Central memory CD8-positive, alpha-beta T cell (primary cell): ENCODE measurements around the gene DAAM1.

ENCODE experiments used
- ATAC-seq: fragments of 150-1000 bp; cut with Tn5 transposase; replicated peaks from 2 replicates; pipeline ENCODE4 v1.10.0; 2022; ENCODE audit warnings: mild to moderate bottlenecking, moderate FRiP score, moderate number of reproducible peaks; ENCODE audit not compliant: poor library complexity, severe bottlenecking; ENCODE audit errors: extremely low read depth
- DNase-seq, 2 donors: peaks; one replicate each; pipeline ENCODE4 v3.0.0; 2021; ENCODE audit warnings: low spot score in 2 of 2
- H3K27ac Mint-ChIP-seq: one replicate; pipeline ENCODE4 v1.8.0; 2022; ENCODE audit warnings: low read depth, mild to moderate bottlenecking, moderate library complexity, mixed read lengths
- H3K27me3 Mint-ChIP-seq: one replicate; pipeline ENCODE4 v1.8.0; 2022; ENCODE audit warnings: mixed read lengths
- H3K36me3 Mint-ChIP-seq: one replicate; pipeline ENCODE4 v1.8.0; 2022; ENCODE audit warnings: mild to moderate bottlenecking, moderate library complexity, mixed read lengths; ENCODE audit not compliant: insufficient read depth
- H3K4me1 Mint-ChIP-seq: one replicate; pipeline ENCODE4 v1.8.0; 2022; ENCODE audit warnings: mixed read lengths
- H3K4me3 Mint-ChIP-seq: one replicate; pipeline ENCODE4 v1.8.0; 2022; ENCODE audit warnings: mild to moderate bottlenecking, moderate library complexity, mixed read lengths
- H3K9me3 Mint-ChIP-seq: one replicate; pipeline ENCODE4 v1.8.0; 2022; ENCODE audit warnings: mixed read lengths

Gene DAAM1

GRCh38 chr14:59308673-59309072, 120.2 kb downstream of the DAAM1 start:
- ATAC-seq = no peak
- Mint-ChIP-seq H3K4me1 (no peaks in the 10 kb centered on the region), H3K27me3 (no peaks in the 10 kb centered on the region), H3K4me3 (no peak overlapping the region), H3K9me3 (no peaks in the 10 kb centered on the region), H3K36me3 (peaks cover 1% of the 10 kb centered on the region), H3K27ac (no peak overlapping the region)
- no peak for DNase-seq

- Mint-ChIP-seq H3K9me3 (no peaks in the 10 kb centered on the region), H3K4me1 (no peaks in the 10 kb centered on the region), H3K27ac (no peak overlapping the region), H3K27me3 (no peaks in the 10 kb centered on the region), H3K4me3 (no peak overlapping the region), H3K36me3 (peaks cover 1% of the 10 kb centered on the region)
- ATAC-seq = no peak
- no peak for DNase-seq
Observed at GRCh38 chr14:59309291-59309900, 120.9 kb downstream of the DAAM1 start.

DNA sequence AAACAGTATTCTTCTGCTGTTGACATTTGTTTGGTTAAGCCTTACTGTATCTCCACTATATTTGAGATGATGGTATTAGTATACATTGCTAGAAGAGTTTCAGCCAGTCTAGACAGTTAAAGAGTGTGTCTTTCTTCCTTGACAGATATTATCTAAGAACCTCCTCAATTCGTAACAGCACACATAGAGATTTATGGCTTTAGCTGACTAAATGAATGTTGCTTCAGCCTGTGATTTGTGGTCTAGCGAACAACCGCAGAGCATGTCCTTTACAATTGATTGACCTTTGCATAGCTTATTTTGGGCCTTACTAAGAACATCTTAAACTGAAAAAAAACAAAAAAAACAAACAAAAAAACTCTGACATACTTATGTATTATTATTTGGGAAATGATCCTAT, 122.2 kb downstream of the DAAM1 start:
- Mint-ChIP-seq H3K27ac (no peak overlapping the region), H3K27me3 (no peaks in the 10 kb centered on the region), H3K4me1 (no peaks in the 10 kb centered on the region), H3K36me3 (peaks cover under 1% of the 10 kb centered on the region), H3K4me3 (no peak overlapping the region), H3K9me3 (no peaks in the 10 kb centered on the region)
- ATAC-seq = no peak
- no peak for DNase-seq

GRCh38 chr14:59311723-59312122, 123.3 kb downstream of the DAAM1 start:
- Mint-ChIP-seq H3K9me3 (no peaks in the 10 kb centered on the region), H3K36me3 (no peaks in the 10 kb centered on the region), H3K4me1 (no peaks in the 10 kb centered on the region), H3K4me3 (no peak overlapping the region), H3K27ac (no peak overlapping the region), H3K27me3 (no peaks in the 10 kb centered on the region)
- ATAC-seq = no peak
- DNase-seq = no peak

DNA sequence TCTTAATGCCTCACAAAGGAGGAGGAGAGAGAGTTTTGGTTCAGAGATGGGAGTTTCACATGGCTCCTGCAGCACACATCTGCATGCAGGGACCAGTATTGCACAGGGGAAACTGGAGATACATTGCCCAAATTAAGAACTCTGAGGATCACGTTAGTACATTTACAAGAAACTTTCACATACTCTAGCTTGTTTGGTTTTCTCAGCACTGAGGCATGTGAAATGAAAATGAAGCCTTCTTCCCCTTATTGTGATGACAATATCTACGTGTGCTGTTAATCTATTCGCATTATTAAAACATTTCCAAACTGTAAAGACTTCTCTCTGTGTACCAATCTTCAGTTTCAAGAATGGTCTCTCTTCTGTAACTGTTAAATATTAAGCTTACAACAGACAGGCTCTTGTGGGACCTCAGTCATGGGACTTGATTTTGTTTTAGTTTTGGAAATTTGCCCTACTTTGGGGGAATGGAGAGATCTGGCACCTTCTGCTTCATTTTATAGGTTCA, 124.7 kb downstream of the DAAM1 start:
- H3K9me3 Mint-ChIP-seq = no peaks in the 10 kb centered on the region
- no peaks in the 10 kb centered on the region for H3K36me3 Mint-ChIP-seq
- H3K27me3 Mint-ChIP-seq = no peaks in the 10 kb centered on the region
- DNase-seq = no peak
- H3K4me1 Mint-ChIP-seq = no peaks in the 10 kb centered on the region
- no peak overlapping the region for H3K27ac Mint-ChIP-seq
- no peak overlapping the region for H3K4me3 Mint-ChIP-seq
- no peak for ATAC-seq

DNA sequence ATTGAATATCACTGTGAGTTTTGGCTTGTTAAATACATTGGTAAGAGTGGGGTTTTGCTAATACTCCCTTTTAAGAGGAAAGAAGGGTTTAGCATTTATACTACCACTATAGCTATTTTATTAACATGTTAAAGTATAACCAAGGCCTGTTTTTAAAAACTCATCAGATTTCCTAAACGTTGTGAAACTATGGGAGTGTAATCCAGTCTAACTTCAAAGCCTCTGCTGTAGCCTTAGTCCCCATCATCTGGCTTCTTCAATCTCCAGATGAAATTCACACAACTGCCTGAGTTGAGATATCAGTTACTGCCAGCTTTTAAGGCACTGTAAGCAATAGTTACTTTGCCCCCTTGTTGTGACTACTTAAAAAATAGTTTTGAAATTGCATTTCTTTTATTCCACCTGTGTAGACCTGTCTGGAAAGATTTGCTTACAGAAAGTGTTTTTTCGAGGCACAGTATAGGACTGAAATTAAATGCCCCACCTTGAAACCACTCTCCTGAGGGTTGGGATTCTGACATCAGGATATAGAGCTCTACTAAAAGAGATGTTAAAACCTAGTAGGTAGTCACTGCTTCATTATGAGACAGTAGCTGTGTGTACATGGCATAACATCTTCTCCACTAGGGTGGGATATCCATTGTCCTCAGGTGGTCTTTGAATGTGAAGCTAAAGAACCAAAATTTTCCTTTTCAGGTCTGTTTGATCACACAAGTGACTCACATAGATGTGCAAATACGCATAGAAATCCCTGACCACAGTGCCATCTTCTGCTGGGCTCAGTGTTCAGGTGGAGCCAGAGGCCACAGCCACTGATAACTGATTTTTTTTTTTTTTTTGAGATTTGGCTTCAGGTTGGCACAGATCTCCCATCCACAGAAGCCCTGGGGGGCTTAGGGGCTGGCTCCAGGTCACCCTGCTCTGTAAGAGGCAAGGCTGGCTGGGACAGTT, 125.5 kb downstream of the DAAM1 start:
- no peak for ATAC-seq
- H3K27me3 Mint-ChIP-seq = no peaks in the 10 kb centered on the region
- H3K36me3 Mint-ChIP-seq = no peaks in the 10 kb centered on the region
- H3K27ac Mint-ChIP-seq = no peak overlapping the region
- no peaks in the 10 kb centered on the region for H3K9me3 Mint-ChIP-seq
- no peak for DNase-seq
- no peaks in the 10 kb centered on the region for H3K4me1 Mint-ChIP-seq
- H3K4me3 Mint-ChIP-seq = no peak overlapping the region

- Mint-ChIP-seq H3K36me3 (peaks cover 1% of the 10 kb centered on the region), H3K27me3 (no peaks in the 10 kb centered on the region), H3K4me3 (no peak overlapping the region), H3K27ac (no peak overlapping the region), H3K4me1 (no peaks in the 10 kb centered on the region), H3K9me3 (no peaks in the 10 kb centered on the region)
- no peak for ATAC-seq
- DNase-seq = no peak
Observed at GRCh38 chr14:59314953-59315599, 126.6 kb downstream of the DAAM1 start.

DNA sequence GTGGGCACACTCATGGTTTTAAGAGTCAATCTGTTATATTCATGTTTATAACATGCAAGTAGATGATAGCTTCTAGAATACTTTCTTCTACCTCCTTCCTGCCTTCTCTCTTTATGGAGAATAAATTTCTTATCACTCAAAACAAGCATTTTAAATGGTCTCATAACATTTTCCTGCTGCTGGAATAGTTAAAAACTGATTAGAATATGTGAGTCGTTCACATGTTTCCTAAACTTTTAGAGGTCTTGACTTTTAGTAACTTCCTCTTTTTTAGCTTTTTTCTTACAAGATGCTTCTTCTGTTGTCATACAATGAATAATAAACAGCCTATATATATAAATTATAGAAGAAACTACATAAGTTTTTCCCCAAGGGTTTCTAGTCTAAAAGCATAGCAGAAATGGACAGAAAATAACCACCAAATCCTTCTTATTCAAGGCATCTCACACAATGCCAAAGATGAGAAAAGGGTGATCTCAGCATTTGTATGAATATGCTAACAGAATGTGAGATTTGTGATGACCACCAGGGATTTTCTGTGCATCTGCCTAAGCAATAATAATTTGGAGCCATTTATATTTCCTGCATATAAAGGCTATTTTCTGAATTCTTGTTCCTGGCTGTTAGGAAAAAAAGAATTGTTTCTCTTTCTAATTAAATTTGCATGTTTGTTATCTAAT, 127.8 kb downstream of the DAAM1 start:
- Mint-ChIP-seq H3K4me3 (no peak overlapping the region), H3K27ac (no peak overlapping the region), H3K4me1 (no peaks in the 10 kb centered on the region), H3K9me3 (no peaks in the 10 kb centered on the region), H3K27me3 (no peaks in the 10 kb centered on the region), H3K36me3 (peaks cover 3% of the 10 kb centered on the region)
- ATAC-seq = no peak
- DNase-seq = no peak

DNA sequence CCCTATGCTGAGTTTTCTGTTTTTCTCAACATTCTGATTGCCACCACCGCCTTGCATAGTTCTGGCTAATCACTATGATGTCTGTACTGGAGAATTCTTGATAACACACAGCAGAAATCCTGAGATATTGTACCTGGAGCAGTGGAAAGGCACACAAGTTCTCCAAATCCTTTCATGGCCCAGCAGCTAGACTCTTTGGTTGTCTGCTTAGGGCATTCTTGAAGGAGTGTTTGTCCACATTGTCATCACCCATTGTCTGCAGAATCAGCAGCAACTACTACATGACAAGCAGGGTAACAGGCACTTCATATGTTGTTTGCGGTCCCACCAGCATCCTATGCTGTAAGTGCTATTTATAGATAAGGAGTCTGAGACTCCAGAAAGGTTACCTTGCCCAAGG, 128.9 kb downstream of the DAAM1 start:
- no peak overlapping the region for H3K27ac Mint-ChIP-seq
- H3K27me3 Mint-ChIP-seq = no peaks in the 10 kb centered on the region

DNA sequence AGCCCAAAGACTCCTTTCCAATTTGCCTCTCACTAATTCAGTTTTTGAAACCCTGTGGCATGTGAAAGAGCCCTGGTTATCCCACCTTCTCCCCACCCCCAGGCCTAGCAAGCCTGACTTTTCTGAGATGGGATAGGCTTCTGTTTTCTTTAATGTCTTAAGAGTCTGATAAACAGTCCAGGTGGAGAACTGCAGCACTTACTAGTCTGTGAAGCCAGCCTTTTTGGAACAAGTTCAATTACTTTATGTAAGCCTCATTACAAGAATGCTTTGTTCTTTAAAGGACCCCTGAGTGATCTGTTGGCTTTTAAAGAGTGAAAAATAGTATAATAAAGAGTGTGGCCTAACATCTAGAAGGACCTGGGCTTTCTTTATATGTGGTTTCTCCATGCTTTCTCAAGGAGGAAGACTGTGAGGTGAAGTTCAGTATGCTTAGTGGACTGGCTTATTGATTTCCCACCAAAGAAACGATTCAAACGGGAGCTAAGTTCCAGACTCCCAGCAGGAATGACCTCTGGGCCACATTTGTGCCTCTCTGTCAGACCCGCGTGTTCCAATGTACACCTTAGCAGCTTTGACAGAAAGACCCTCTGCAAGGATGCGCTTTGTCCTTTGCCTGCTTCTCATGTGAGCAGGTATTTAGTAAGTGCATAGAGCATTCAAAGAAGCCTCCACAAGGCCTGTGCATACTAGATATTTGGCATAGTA, 129.5 kb downstream of the DAAM1 start:
- no peaks in the 10 kb centered on the region for H3K9me3 Mint-ChIP-seq

More for the DNA sequence above, 128.9 kb downstream of the DAAM1 start:
- ATAC-seq (no peak), DNase-seq (no peak)
- Mint-ChIP-seq H3K36me3 (peaks cover 3% of the 10 kb centered on the region), H3K4me3 (no peak overlapping the region), H3K9me3 (no peaks in the 10 kb centered on the region), H3K4me1 (no peaks in the 10 kb centered on the region)

DNA sequence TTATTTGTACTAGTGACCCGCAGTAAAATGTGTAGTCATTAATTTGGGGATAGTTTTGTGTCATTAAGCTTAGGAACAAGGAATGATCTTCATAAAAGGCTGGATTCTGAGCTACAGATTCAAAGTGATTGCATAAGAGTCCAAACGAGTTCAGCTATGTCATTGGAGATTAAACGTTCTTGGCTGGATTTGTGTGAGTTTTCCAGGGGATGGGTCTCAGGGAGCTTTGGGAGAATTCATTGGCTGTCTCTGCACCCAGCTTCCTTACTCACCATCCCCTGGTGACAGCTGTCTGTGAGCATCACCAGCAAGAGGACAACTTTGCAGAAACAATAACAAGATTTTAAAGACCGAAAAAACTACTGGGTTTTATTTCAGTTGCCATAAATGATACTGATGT, 130.4 kb downstream of the DAAM1 start:
- no peak for ATAC-seq
- DNase-seq = no peak
- Mint-ChIP-seq H3K36me3 (peaks cover 3% of the 10 kb centered on the region), H3K27ac (no peak overlapping the region), H3K4me1 (no peaks in the 10 kb centered on the region), H3K9me3 (no peaks in the 10 kb centered on the region), H3K4me3 (no peak overlapping the region), H3K27me3 (no peaks in the 10 kb centered on the region)

More for the DNA sequence above, 129.5 kb downstream of the DAAM1 start:
- H3K27me3 Mint-ChIP-seq = no peaks in the 10 kb centered on the region
- no peak overlapping the region for H3K4me3 Mint-ChIP-seq
- no peaks in the 10 kb centered on the region for H3K4me1 Mint-ChIP-seq
- DNase-seq = no peak
- peaks cover 3% of the 10 kb centered on the region for H3K36me3 Mint-ChIP-seq
- ATAC-seq = no peak
- no peak overlapping the region for H3K27ac Mint-ChIP-seq

DNA sequence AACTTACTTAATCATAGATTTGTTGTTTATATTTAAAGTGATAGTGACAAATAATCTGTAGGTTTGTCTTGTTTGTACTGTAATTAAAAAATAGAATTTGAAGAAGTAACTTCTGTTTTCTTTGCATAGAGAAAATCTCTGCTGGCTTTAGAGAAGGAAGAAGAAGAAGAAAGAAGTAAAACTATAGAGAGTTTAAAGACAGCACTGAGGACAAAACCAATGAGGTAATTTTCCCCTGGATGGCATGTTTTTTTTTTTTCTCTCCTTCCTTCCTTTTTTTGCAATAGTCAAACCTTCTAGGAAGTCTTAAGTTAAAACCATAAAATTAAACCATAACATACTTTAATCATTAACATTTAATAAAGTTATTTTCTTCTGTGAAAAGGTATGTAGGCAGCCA, 131.9 kb downstream of the DAAM1 start:
- H3K27ac Mint-ChIP-seq = no peak overlapping the region
- DNase-seq = no peak
- ATAC-seq = no peak
- H3K4me3 Mint-ChIP-seq = no peak overlapping the region
- H3K9me3 Mint-ChIP-seq = no peaks in the 10 kb centered on the region
- H3K4me1 Mint-ChIP-seq = no peaks in the 10 kb centered on the region
- H3K36me3 Mint-ChIP-seq = peaks cover 5% of the 10 kb centered on the region
- H3K27me3 Mint-ChIP-seq = no peaks in the 10 kb centered on the region
